Liver (tissue), 9 donors: ENCODE data around the gene WBP1. TPM values are rescaled to one million over a fixed set of nuclear protein-coding genes. Genes with fewer than 3 reads are reported as not detected.

Experiments
- DNase-seq: peaks from one replicate; pipeline ENCODE4 v3.0.0-alpha.2; 2017; ENCODE audit warnings: low spot score
- H3K27ac ChIP-seq, 2 donors: one replicate each; pipeline ENCODE4 v1.7.0; 2013; ENCODE audit warnings: inconsistent platforms in 2 of 2, low read length in 2 of 2, control low read depth in 1 of 2, low read depth in 1 of 2, mild to moderate bottlenecking in 1 of 2
- H3K27me3 ChIP-seq, 4 donors: one replicate each; pipeline versions ENCODE4 v1.6.1 to v1.7.0; 2013; ENCODE audit warnings: low read length in 3 of 4, inconsistent platforms in 1 of 4, mild to moderate bottlenecking in 1 of 4, moderate library complexity in 1 of 4; ENCODE audit not compliant: control insufficient read depth in 4 of 4, insufficient read depth in 4 of 4
- H3K36me3 ChIP-seq, 4 donors: one replicate each; pipeline versions ENCODE4 v1.6.1 to v1.7.0; 2013; ENCODE audit warnings: low read length in 3 of 4, mild to moderate bottlenecking in 3 of 4, low read depth in 1 of 4, moderate library complexity in 1 of 4; ENCODE audit not compliant: control insufficient read depth in 4 of 4, insufficient read depth in 3 of 4
- H3K4me1 ChIP-seq, 4 donors: one replicate each; pipeline versions ENCODE4 v1.6.1 to v1.7.0; 2013; ENCODE audit warnings: low read length in 3 of 4, mild to moderate bottlenecking in 3 of 4, moderate library complexity in 1 of 4; ENCODE audit not compliant: control insufficient read depth in 4 of 4, insufficient read depth in 4 of 4
- H3K4me3 ChIP-seq, 3 donors: one replicate each; pipeline versions ENCODE4 v1.6.1 to v1.7.0; 2013; ENCODE audit warnings: low read length in 3 of 3, control low read depth in 1 of 3, low read depth in 1 of 3, mild to moderate bottlenecking in 1 of 3
- H3K9ac ChIP-seq, 2 donors: one replicate each; pipeline ENCODE4 v1.7.0; 2013; ENCODE audit warnings: low read length in 2 of 2, mild to moderate bottlenecking in 2 of 2, moderate library complexity in 2 of 2, control low read depth in 1 of 2, low read depth in 1 of 2
- H3K9me3 ChIP-seq, 4 donors: one replicate each; pipeline versions ENCODE4 v1.6.1 to v1.7.0; 2013; ENCODE audit warnings: low read length in 3 of 4; ENCODE audit not compliant: control insufficient read depth in 4 of 4
- ATF3 ChIP-seq: IDR thresholded peaks from 2 replicates; pipeline ENCODE4 v1.6.1; 2016; ENCODE audit warnings: antibody characterized with exemption
- CTCF ChIP-seq: fragments of 150-350 bp; IDR thresholded peaks from 2 replicates; pipeline ENCODE4 v1.5.1; 2017; ENCODE audit warnings: improper control_type of control experiment, low read depth, low read length; ENCODE audit not compliant: missing input control
- EGR1 ChIP-seq, 2 donors: IDR thresholded peaks; 2 replicates each; pipeline ENCODE4 v1.6.1; 2016 to 2018; ENCODE audit warnings: antibody characterized with exemption in 2 of 2, low read depth in 2 of 2
- FOXA1 ChIP-seq: IDR thresholded peaks from 2 replicates; pipeline ENCODE4 v1.6.1; 2016; ENCODE audit warnings: antibody characterized with exemption
- FOXA2 ChIP-seq: IDR thresholded peaks from 2 replicates; pipeline ENCODE4 v1.6.1; 2016; ENCODE audit warnings: antibody characterized with exemption
- GABPA ChIP-seq, 2 donors: IDR thresholded peaks in 1 of 2; conservative IDR thresholded peaks in 1 of 2; 2 replicates each; pipeline ENCODE4 v1.6.1; 2016; ENCODE audit warnings: antibody characterized with exemption in 2 of 2, mild to moderate bottlenecking in 1 of 2, moderate library complexity in 1 of 2
- HNF4G ChIP-seq: IDR thresholded peaks from 2 replicates; pipeline ENCODE4 v1.6.1; 2016; ENCODE audit warnings: antibody characterized with exemption
- RXRA ChIP-seq, 2 donors: IDR thresholded peaks; 2 replicates each; pipeline ENCODE4 v1.6.1; 2017 to 2018; ENCODE audit warnings: antibody characterized with exemption in 2 of 2, mild to moderate bottlenecking in 1 of 2
- SP1 ChIP-seq: IDR thresholded peaks from 2 replicates; pipeline ENCODE4 v1.6.1; 2018; ENCODE audit warnings: antibody characterized with exemption, mild to moderate bottlenecking
- TAF1 ChIP-seq: conservative IDR thresholded peaks from 2 replicates; pipeline ENCODE4 v1.6.1; 2016; ENCODE audit warnings: antibody characterized with exemption, mild to moderate bottlenecking
- YY1 ChIP-seq: IDR thresholded peaks from 2 replicates; pipeline ENCODE4 v1.6.1; 2016; ENCODE audit warnings: antibody characterized with exemption, mild to moderate bottlenecking
- WGBS: extraction: QIAGEN DNeasy Blood & Tissue Kit; methylation state at CpG from one replicate; pipeline ENCODE4 v1.1.7; 2013; 5-methylcytosine and 5-hydroxymethylcytosine counted together
- polyA plus RNA-seq, 2 donors: library from polyadenylated mRNA; stranded (reverse) in 1 of 2; unstranded in 1 of 2; fragments of 200-250 nt in 1 of 2; fragments of >200 nt in 1 of 2; fragmentation: Nextera tagmentation in 1 of 2; extraction: Ambion mirVana in 1 of 2; gene quantifications; one replicate each; pipeline versions ENCODE4 v1.2.1 to v1.2.3, GENCODE V29; 2013 to 2015
- total RNA-seq, 2 donors: library from RNA; depleted of rRNA; stranded (reverse); fragments of >200 nt; gene quantifications; one replicate each; pipeline ENCODE4 v1.2.3, GENCODE V29; 2014
- TF ChIP-seq, protein P1 (sequence below): IDR thresholded peaks from 2 replicates; pipeline ENCODE4 v1.6.1; 2016; ENCODE audit warnings: antibody characterized with exemption
- TF ChIP-seq, protein P2 (sequence below): IDR thresholded peaks from 2 replicates; pipeline ENCODE4 v1.6.1; 2016; ENCODE audit warnings: antibody characterized with exemption
- TF ChIP-seq, protein P3 (sequence below): IDR thresholded peaks from 2 replicates; pipeline ENCODE4 v1.6.1; 2016; ENCODE audit warnings: antibody characterized with exemption, mild to moderate bottlenecking
- donor health status: healthy.
- donor health status: healthy.
- donor health status: healthy.
- donor health status: healthy.
- donor health status: healthy.

WBP1 gene
- total and polyA plus RNA-seq, 4 donors = 19.2 to 45.0 (median 24.9) TPM

GRCh38 chr2:74489906-74490305 lies 31.7 kb downstream of the WBP1 start:
- Histone ChIP-seq H3K27me3 (no peaks in the 10 kb centered on the region), H3K27ac (peak overlapping the region; percentile 22 to 50), H3K4me3 (peak overlapping the region in 1 of 3 donors; percentile 25), H3K9me3 (no peaks in the 10 kb centered on the region), H3K4me1 (peaks cover 39 to 73% (median 65%) of the 10 kb centered on the region in 4 donors), H3K36me3 (peaks cover 10 to 16% (median 14%) of the 10 kb centered on the region in 4 donors), H3K9ac (no peak overlapping the region)
- no peak for DNase-seq
- TF ChIP-seq YY1 (no peak), GABPA (IDR thresholded peaks at IDR 0.05 in 1 of 2, conservative IDR thresholded peaks at IDR 0.05 in 1 of 2) (no peak), FOXA2 (no peak), EGR1 (IDR thresholded peaks at IDR 0.05; ENCODE audit: low read depth in 2 of 2) (no peak), TAF1 (no peak), RXRA (IDR thresholded peaks at IDR 0.05) (no peak), CTCF (no peak), HNF4G (no peak), SP1 (no peak), ATF3 (no peak), FOXA1 (no peak)
- TF ChIP-seq, protein P1, sequence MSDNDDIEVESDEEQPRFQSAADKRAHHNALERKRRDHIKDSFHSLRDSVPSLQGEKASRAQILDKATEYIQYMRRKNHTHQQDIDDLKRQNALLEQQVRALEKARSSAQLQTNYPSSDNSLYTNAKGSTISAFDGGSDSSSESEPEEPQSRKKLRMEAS = no peak
- TF ChIP-seq, protein P2, sequence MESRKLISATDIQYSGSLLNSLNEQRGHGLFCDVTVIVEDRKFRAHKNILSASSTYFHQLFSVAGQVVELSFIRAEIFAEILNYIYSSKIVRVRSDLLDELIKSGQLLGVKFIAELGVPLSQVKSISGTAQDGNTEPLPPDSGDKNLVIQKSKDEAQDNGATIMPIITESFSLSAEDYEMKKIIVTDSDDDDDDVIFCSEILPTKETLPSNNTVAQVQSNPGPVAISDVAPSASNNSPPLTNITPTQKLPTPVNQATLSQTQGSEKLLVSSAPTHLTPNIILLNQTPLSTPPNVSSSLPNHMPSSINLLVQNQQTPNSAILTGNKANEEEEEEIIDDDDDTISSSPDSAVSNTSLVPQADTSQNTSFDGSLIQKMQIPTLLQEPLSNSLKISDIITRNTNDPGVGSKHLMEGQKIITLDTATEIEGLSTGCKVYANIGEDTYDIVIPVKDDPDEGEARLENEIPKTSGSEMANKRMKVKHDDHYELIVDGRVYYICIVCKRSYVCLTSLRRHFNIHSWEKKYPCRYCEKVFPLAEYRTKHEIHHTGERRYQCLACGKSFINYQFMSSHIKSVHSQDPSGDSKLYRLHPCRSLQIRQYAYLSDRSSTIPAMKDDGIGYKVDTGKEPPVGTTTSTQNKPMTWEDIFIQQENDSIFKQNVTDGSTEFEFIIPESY = no peak
- TF ChIP-seq, protein P3, sequence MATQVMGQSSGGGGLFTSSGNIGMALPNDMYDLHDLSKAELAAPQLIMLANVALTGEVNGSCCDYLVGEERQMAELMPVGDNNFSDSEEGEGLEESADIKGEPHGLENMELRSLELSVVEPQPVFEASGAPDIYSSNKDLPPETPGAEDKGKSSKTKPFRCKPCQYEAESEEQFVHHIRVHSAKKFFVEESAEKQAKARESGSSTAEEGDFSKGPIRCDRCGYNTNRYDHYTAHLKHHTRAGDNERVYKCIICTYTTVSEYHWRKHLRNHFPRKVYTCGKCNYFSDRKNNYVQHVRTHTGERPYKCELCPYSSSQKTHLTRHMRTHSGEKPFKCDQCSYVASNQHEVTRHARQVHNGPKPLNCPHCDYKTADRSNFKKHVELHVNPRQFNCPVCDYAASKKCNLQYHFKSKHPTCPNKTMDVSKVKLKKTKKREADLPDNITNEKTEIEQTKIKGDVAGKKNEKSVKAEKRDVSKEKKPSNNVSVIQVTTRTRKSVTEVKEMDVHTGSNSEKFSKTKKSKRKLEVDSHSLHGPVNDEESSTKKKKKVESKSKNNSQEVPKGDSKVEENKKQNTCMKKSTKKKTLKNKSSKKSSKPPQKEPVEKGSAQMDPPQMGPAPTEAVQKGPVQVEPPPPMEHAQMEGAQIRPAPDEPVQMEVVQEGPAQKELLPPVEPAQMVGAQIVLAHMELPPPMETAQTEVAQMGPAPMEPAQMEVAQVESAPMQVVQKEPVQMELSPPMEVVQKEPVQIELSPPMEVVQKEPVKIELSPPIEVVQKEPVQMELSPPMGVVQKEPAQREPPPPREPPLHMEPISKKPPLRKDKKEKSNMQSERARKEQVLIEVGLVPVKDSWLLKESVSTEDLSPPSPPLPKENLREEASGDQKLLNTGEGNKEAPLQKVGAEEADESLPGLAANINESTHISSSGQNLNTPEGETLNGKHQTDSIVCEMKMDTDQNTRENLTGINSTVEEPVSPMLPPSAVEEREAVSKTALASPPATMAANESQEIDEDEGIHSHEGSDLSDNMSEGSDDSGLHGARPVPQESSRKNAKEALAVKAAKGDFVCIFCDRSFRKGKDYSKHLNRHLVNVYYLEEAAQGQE = no peak
- WGBS = 93% methylated on average over 9 of the region's 9 CpGs
